GF-D8 (cell line): ENCODE results near the gene MORN1.

ENCODE experiments used
- DNase-seq: peaks from one replicate; lab custom pipeline; 2025; lab: John Stamatoyannopoulos, UW

MORN1 gene

DNA sequence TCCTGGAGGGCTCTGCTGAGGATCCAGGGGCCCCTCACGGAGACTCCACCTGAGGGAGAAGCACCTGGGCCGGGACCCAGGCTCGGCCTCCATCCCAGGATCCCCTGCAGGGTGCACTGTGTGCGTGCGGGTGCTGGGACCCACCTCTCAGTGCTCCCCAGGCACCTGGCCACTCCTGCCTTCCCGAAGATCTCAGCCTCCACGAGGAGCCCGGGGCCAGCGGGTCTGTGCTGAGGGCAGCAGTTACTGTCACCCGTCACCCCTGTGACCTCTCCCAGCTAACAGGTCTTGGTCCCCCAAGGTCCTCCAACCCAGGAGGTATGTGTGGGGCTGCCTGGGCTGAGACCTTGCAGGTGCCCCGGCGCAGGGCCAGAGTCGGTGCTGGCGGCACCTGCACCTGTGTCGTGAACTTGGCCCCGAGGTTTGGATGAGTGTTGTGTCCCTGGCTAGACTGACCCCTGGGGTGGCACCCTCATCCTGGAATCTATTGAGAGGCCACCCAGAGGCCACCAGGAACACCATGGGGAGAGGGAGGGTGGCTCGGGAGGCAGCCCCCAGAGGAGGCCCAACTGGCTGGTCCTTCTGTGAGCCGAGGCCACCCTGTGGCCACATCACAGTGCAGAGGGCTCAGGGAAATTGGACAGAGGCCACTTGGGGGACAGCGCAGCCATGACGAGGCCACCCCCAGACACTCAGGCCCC, 17.7 kb downstream of the MORN1 start:
- DNase-seq, result no peak

DNA sequence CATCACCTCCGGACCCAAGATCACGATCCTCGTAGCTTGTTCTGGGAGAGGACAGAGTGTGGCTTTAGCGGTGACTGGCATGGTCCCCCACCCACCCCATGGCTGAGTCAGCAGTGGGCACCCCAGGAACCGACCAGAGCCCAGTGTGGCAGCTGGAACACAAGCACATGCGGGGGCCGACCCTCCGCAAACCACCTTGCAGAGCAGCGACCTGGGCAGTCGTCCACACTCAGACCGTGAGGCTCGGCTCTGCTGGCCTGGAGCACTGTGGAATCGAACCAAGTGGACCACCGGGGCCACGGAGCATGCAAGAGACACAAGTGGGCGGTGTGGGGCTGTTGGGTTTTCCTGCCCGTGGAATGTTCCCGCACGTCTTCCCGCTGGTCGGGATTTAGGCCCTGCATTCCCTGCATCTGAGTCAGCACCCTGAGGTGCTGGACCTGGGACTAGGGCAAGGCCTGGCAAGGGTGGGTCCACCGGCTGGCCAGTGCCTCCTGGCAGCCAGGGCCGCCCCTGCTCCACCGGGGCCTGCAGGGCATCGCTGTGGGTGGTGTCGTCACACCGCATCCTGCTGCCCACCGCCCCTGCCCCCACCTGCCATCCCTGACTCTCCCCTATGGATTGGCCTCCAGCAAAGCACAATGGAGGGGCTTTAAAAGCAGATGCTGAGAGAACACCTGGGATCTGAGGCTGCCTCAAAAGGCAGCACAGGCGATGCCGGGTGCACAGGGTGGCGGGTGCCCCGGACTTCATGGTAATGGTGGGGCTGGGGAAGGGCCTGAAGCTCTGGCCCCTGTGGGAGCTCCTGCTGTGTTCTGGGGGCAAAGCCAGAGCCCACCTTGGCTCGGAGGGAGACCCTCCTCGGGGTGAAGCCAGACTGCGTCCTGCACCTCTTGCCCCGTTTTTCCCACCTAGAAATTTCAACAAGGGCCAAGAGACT, 18.5 kb downstream of the MORN1 start:
- no peak for DNase-seq

- DNase-seq, result no peak
Observed at GRCh38 chr1:2368053-2368744, 23.2 kb downstream of the MORN1 start.

GRCh38 chr1:2363847-2364513, 27.4 kb downstream of the MORN1 start:
- DNase-seq, result no peak

GRCh38 chr1:2360588-2361364, 30.6 kb downstream of the MORN1 start:
- no peak for DNase-seq

DNA sequence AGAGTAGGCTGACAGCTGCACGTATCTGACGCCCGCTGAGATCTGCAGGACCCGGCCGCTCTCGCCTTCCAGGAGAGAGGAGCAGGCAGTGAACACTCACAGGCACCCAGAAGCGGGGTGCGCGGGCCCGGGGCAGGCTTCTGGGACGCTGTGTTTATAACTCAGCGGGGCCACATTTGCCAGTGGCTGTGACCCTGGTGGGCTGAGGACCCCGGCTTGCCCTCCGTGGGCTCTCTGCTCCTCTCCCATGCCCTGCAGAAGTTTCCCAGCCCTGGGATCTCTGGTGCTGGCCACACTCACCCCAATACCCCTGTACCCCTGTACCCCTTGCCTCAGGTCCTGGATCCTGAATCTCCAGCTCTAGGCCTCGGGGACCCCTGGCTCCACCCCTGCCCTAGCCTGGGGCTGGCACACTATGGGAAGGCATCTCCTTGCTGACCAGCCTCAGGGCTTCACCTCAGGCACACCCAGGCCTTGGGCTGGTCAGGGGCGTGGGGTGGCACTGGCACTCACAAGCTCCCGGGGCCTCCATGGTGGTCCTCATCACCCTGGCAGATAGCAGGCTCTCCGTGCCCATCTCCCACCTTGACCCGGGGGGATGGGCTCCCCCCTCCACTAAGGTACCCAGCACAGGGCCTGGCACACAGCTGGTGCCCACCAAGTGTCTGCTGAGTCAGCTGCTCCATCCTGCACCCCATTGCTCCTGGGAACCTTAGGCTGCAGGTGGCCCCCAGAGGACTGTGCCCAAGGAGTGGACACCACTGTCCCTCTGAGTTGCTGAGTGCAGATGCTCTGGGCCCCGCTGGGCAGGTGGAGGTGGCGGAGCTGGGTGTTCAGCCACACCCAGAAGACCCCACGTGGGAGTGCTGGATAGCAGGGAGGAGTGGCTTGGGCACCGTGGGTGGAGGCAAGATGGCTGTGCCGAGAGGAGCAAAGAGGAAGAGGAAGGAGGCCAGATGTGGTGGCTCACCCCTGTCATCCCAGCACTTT, 32.4 kb downstream of the MORN1 start:
- no peak for DNase-seq

DNA sequence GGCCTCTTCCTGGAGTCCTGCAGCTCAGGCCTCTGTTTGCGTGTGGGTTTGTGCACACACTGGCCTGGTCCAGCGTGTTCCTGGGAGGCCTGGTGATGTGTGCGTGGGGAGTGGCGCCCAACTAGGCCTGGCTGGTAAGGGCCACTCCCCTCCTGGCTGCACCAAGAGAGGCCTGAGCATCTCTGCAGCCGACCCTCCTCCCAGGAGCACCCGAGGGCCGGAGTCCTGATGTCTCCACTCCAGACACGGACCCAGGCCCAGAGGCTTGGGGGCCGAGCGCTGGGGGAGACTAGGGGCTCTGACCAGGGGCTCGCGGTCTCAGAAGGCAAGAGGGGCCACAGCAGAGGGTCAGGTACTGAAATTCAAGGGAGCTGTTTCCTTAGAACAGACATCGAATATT, 33.3 kb downstream of the MORN1 start:
- DNase-seq, result no peak

- no peak for DNase-seq
Observed at GRCh38 chr1:2356911-2357845, 34.2 kb downstream of the MORN1 start.

- DNase-seq, result no peak
Observed at GRCh38 chr1:2356401-2356800, 35.0 kb downstream of the MORN1 start.

- DNase-seq, result no peak
Observed at GRCh38 chr1:2355373-2356261, 35.7 kb downstream of the MORN1 start.

GRCh38 chr1:2354511-2355372, 36.6 kb downstream of the MORN1 start:
- DNase-seq, result no peak

DNA sequence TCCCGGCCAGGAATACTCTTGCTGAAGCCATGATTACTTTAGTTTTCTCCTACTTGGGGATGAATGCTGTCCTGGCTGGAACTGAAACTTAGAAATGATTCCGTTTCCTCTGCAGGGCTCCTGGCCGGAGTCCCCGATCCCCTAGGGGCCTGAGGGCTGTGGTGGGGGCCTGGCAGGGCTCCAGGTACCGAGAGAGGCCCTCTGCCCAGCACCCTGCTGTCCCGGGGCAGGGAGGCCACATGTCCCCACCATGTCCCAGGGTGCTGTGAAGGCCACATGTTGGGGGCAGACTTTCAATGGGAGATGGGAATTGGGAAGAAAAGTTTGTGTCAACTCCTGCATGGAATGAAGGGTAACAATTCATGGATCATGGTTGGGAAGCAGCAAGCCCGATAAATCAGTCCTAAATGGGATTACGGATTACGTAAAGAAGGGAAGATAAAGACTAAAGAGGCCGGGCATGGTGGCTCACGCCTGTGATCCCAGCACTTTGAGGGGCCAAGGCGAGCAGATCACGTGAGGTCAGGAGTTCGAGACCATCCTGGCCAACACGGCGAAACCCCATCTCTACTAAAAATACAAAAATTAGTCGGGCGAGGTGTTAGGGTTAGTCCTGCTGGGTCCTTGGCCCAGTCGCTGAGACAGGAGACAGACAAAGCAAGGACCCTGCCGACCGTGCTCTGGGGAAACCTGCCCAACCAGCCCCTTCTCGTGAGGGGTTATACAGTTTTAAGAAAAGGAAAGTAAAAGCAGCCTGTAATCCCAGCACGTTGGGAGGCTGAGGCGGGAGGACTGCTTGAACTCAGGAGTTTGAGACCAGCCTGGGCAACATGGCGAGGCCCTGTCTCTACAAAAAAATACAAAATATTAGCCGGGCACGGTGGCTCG, 37.6 kb downstream of the MORN1 start:
- no peak for DNase-seq

DNA sequence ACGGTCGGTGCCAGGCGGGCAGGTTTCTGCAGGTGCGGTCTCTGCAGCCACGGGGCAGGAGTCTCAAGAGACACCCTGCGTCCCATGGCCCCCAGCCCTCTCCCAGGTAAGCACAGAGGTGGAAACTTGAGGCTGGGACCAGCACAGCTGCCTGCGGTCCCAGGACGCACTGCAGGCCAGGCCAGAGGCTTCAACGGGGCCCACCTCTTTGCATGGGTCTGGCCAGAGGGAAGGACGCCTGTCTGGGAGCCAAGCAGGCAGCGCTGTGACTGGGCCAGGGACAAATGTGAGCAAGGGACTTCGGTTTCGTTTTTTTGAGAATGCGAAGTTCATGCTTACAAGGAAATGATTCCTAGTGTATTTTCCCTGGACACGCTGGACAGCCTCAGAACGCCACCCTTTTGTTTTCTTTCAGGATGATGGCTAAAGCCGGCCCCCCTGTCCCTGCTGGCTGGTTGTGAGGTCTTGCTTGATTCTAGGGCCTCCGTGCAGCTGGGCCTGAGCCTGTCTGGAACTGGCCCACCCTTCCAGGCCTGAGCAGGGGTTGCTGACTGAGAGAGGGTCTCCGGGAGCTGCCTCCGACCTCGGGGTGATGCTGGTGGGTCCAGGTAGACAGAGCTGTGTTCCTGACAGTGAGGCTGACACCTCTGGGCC, 38.3 kb downstream of the MORN1 start:
- no peak for DNase-seq

DNA sequence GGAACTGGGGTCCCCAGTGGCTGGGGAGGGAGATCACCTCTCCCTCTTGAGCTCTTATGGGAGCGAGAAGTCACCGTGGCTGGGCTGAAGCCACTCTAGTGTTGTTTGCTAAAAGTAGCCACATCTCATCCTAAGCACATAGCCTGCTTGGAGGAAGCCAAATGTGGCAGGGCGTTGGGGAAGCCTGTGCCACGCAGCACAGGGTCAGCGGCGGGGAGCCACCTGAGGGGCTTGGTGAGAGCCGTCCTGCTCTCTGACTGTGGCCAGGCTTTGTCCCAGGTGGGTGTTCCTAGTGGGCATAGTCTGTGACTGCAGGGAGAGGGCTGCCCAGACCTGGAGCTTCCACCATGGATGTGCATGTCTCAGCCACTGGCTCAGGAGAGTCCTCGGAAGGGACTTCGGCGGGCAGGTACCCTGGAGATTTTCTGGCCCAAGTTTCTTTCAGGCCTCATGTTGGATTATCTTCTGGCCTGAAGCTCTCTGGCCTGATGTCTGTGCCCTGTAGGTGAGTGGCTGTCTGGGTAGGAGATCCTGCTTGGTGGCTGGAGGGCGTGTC, 38.9 kb downstream of the MORN1 start:
- no peak for DNase-seq

- DNase-seq, result no peak
Observed at GRCh38 chr1:2351723-2352122, 39.6 kb downstream of the MORN1 start.
